H1 (cell line): Measurements from ENCODE around the gene ZDHHC17. TPM values are rescaled to one million over a fixed set of nuclear protein-coding genes. Genes with fewer than 3 reads are reported as not detected.
A peak's percentile ranks its signal among the peaks of the same experiment; 100 is the strongest.

Source experiments
- CTCF ChIA-PET: fragments of 300-600 bp; sonication (Branson Sonifier 250); formaldehyde crosslinking; loops from one replicate; lab custom pipeline; 2021; ENCODE audit not compliant: partially characterized antibody; lab: Charles Lee
- POLR2A ChIA-PET: fragments of 300-600 bp; sonication (Branson Sonifier 250); formaldehyde crosslinking; loops from one replicate; lab custom pipeline; 2021; ENCODE audit warnings: inconsistent platforms; ENCODE audit not compliant: partially characterized antibody; lab: Charles Lee
- DNase-seq, 2 experiments: peaks; one replicate each; pipeline versions ENCODE4 v3.0.0 to v3.0.0-alpha.2; 2010 to 2022; ENCODE audit warnings: low spot score in 2 of 2, low read depth in 1 of 2, mixed read lengths in 1 of 2
- FAIRE-seq: peaks from 2 replicates; lab custom pipeline; 2011; peaks lifted over from hg19 to GRCh38; lab: Jason Lieb, UNC
- H2AFZ ChIP-seq: 2 replicates; pipeline ENCODE4 v1.8.1; 2012; ENCODE audit warnings: low read length, inconsistent platforms
- H2AK5ac ChIP-seq: 2 replicates; pipeline ENCODE4 v1.6.1; 2013; ENCODE audit warnings: low read depth, low read length
- H2BK120ac ChIP-seq: replicated peaks from 2 replicates; pipeline ENCODE3; 2013; ENCODE audit warnings: low read depth, low read length, inconsistent platforms
- H2BK12ac ChIP-seq: 2 replicates; pipeline ENCODE4 v1.6.1; 2013; ENCODE audit warnings: low read depth, low read length
- H2BK15ac ChIP-seq: 2 replicates; pipeline ENCODE4 v1.6.1; 2013; ENCODE audit warnings: low read length
- H2BK20ac ChIP-seq: 2 replicates; pipeline ENCODE4 v1.6.1; 2013; ENCODE audit warnings: low read length
- H2BK5ac ChIP-seq: 2 replicates; pipeline ENCODE4 v1.6.1; 2013; ENCODE audit warnings: low read depth, low read length
- H3K14ac ChIP-seq: 2 replicates; pipeline ENCODE4 v1.6.1; 2013; ENCODE audit warnings: inconsistent platforms; ENCODE audit not compliant: insufficient read length
- H3K18ac ChIP-seq: 2 replicates; pipeline ENCODE4 v1.6.1; 2013; ENCODE audit warnings: low read length; ENCODE audit errors: extremely low read depth
- H3K23ac ChIP-seq: 2 replicates; pipeline ENCODE4 v1.6.1; 2013; ENCODE audit warnings: inconsistent platforms; ENCODE audit not compliant: insufficient read length
- H3K23me2 ChIP-seq: 2 replicates; pipeline ENCODE4 v1.6.1; 2013; ENCODE audit warnings: low read depth, low read length
- H3K27ac ChIP-seq: 2 replicates; pipeline ENCODE4 v1.6.1; 2011; ENCODE audit warnings: low read depth, low read length, inconsistent platforms
- H3K27me3 ChIP-seq, 4 experiments: replicated peaks in 1 of 4; 1 replicate in 1 of 4; 2 replicates in 3 of 4; pipeline versions ENCODE4 v1.6.1 to v1.8.1; 2011 to 2013; ENCODE audit warnings: low read length in 3 of 4, mild to moderate bottlenecking in 3 of 4, inconsistent platforms in 2 of 4, mixed read lengths in 2 of 4, moderate library complexity in 1 of 4; ENCODE audit not compliant: control insufficient read depth in 3 of 4, insufficient read depth in 3 of 4; ENCODE audit errors: extremely low read depth in 1 of 4
- H3K36me3 ChIP-seq, 4 experiments: 2 replicates each; pipeline versions ENCODE4 v1.6.1 to v1.8.1; 2011 to 2013; ENCODE audit warnings: mild to moderate bottlenecking in 4 of 4, low read length in 3 of 4, moderate library complexity in 2 of 4, control low read depth in 1 of 4, inconsistent platforms in 1 of 4; ENCODE audit not compliant: insufficient read depth in 4 of 4, control insufficient read depth in 2 of 4
- H3K4ac ChIP-seq: replicated peaks from 2 replicates; pipeline ENCODE3; 2013; ENCODE audit warnings: low read length, low read depth, mixed read lengths, inconsistent platforms; ENCODE audit not compliant: insufficient read length
- H3K4me1 ChIP-seq, 4 experiments: replicated peaks in 1 of 4; 1 replicate in 1 of 4; 2 replicates in 3 of 4; pipeline versions ENCODE4 v1.6.1 to v1.8.1; 2011 to 2013; ENCODE audit warnings: low read length in 3 of 4, inconsistent platforms in 2 of 4, mixed read lengths in 1 of 4; ENCODE audit not compliant: insufficient read depth in 4 of 4, control insufficient read depth in 3 of 4
- H3K4me2 ChIP-seq, 2 experiments: 2 replicates each; pipeline versions ENCODE4 v1.6.1 to v1.8.1; 2011 to 2013; ENCODE audit warnings: low read depth in 2 of 2, low read length in 2 of 2, control low read depth in 1 of 2, inconsistent platforms in 1 of 2, mild to moderate bottlenecking in 1 of 2; ENCODE audit not compliant: insufficient read depth in 1 of 2
- H3K4me3 ChIP-seq, 4 experiments: fragments of 200-600, 300-600 bp in 1 of 4; sonication (generic), shearing (Covaris generic), sonication (Bioruptor Twin) in 1 of 4; 2 replicates each; pipeline versions ENCODE4 v1.5.1 to v1.8.1; 2011 to 2016; ENCODE audit warnings: low read length in 4 of 4, low read depth in 3 of 4, control low read depth in 2 of 4, inconsistent platforms in 2 of 4, mild to moderate bottlenecking in 2 of 4, mixed read lengths in 1 of 4, moderate library complexity in 1 of 4; ENCODE audit not compliant: insufficient read depth in 2 of 4; ENCODE audit errors: extremely low read depth in 1 of 4
- H3K56ac ChIP-seq: replicated peaks from 2 replicates; pipeline ENCODE3; 2013; ENCODE audit warnings: low read depth, mild to moderate bottlenecking, mixed read lengths, low read length, inconsistent platforms; ENCODE audit not compliant: insufficient read length
- H3K79me1 ChIP-seq: 2 replicates; pipeline ENCODE4 v1.6.1; 2013; ENCODE audit warnings: low read depth, low read length, control low read depth
- H3K79me2 ChIP-seq, 2 experiments: 2 replicates each; pipeline versions ENCODE4 v1.6.1 to v1.8.1; 2012 to 2013; ENCODE audit warnings: low read length in 2 of 2, mild to moderate bottlenecking in 2 of 2, inconsistent platforms in 1 of 2; ENCODE audit not compliant: insufficient read depth in 2 of 2, control insufficient read depth in 1 of 2
- H3K9ac ChIP-seq, 4 experiments: replicated peaks in 1 of 4; 1 replicate in 1 of 4; 2 replicates in 3 of 4; pipeline versions ENCODE4 v1.6.1 to v1.8.1; 2011 to 2013; ENCODE audit warnings: low read depth in 3 of 4, low read length in 3 of 4, control low read depth in 2 of 4, mild to moderate bottlenecking in 2 of 4, moderate library complexity in 2 of 4, inconsistent platforms in 1 of 4; ENCODE audit errors: extremely low read depth in 1 of 4
- H3K9me3 ChIP-seq, 2 experiments: 2 replicates each; pipeline versions ENCODE4 v1.6.1 to v1.8.1; 2012 to 2013; ENCODE audit warnings: mild to moderate bottlenecking in 2 of 2, moderate library complexity in 2 of 2, control low read depth in 1 of 2, inconsistent platforms in 1 of 2, low read depth in 1 of 2, low read length in 1 of 2, mixed read lengths in 1 of 2; ENCODE audit not compliant: insufficient read depth in 2 of 2
- H4K20me1 ChIP-seq, 2 experiments: replicated peaks in 1 of 2; 2 replicates each; pipeline versions ENCODE3 to v1.8.1; 2011 to 2013; ENCODE audit warnings: inconsistent platforms in 2 of 2, low read length in 2 of 2, mild to moderate bottlenecking in 1 of 2; ENCODE audit not compliant: insufficient read depth in 2 of 2, control insufficient read depth in 1 of 2
- H4K5ac ChIP-seq: 2 replicates; pipeline ENCODE4 v1.6.1; 2013; ENCODE audit warnings: low read length, low read depth, mixed read lengths, inconsistent platforms; ENCODE audit not compliant: insufficient read length
- H4K8ac ChIP-seq: 2 replicates; pipeline ENCODE4 v1.8.0; 2013; ENCODE audit warnings: mild to moderate bottlenecking, moderate library complexity, low read length, inconsistent platforms; ENCODE audit not compliant: insufficient read depth; ENCODE audit errors: extremely low read depth
- H4K91ac ChIP-seq: replicated peaks from 2 replicates; pipeline ENCODE3; 2013; ENCODE audit warnings: low read length, mixed read lengths, inconsistent platforms; ENCODE audit not compliant: insufficient read length
- KDM5A ChIP-seq: fragments of 200-600 bp; IDR thresholded peaks from 2 replicates; pipeline ENCODE4 v1.7.1; 2012; ENCODE audit warnings: mild to moderate bottlenecking, low read length, inconsistent platforms, mixed read lengths
- RNF2 ChIP-seq: fragments of 200-900, 300-1000 bp; sonication (generic); IDR thresholded peaks from 2 replicates; pipeline ENCODE4 v1.7.1; 2016; ENCODE audit warnings: borderline replicate concordance, low read depth, mild to moderate bottlenecking, antibody characterized with exemption, low read length; ENCODE audit not compliant: poor library complexity, severe bottlenecking; ENCODE audit errors: missing control alignments
- SP1 ChIP-seq: IDR thresholded peaks from 2 replicates; pipeline ENCODE4 v1.6.1; 2011; ENCODE audit warnings: low read depth, low read length
- TAF7 ChIP-seq: optimal IDR thresholded peaks from 2 replicates; pipeline ENCODE3; 2011; ENCODE audit warnings: low read depth, mild to moderate bottlenecking, inconsistent platforms, low read length, moderate library complexity, borderline replicate concordance
- TCF12 ChIP-seq: IDR thresholded peaks from 2 replicates; pipeline ENCODE4 v1.6.1; 2011; ENCODE audit warnings: low read depth, mild to moderate bottlenecking, low read length
- WGBS, 2 experiments: shearing (Covaris generic) in 1 of 2; methylation state at CpG; one replicate each; pipeline versions ENCODE4 v1.1.6 to v1.1.7; 2013 to 2015; ENCODE audit warnings: low lambda C conversion rate in 2 of 2, mixed read lengths in 2 of 2, inconsistent platforms in 1 of 2, low coverage in 1 of 2, missing lambda C conversion rate in 1 of 2; ENCODE audit not compliant: insufficient replicate concordance in 2 of 2, insufficient coverage in 1 of 2, insufficient read length in 1 of 2; ENCODE audit errors: extremely low coverage in 1 of 2, missing lambda C conversion rate in 1 of 2; 5-methylcytosine and 5-hydroxymethylcytosine counted together
- polyA plus RNA-seq, 7 experiments: library from polyadenylated mRNA; depleted of rRNA in 3 of 7; stranded (reverse) in 5 of 7; unstranded in 2 of 7; fragments of >200 nt in 5 of 7; fragments of 200-250 nt in 2 of 7; gene quantifications; 1 replicate in 5 of 7; 2 replicates in 1 of 7; 4 replicates in 1 of 7; pipeline versions ENCODE4 v1.2.1 to v1.2.3, GENCODE V29; 2011 to 2013; ENCODE audit warnings: missing spikeins in 2 of 7, mixed read lengths in 2 of 7
- total RNA-seq: library from RNA; stranded (reverse); fragmentation: NEBNext Ultra II Directional; extraction: Animal tissue kit (Norgen Biotek cat#: 25700); gene quantifications from 2 replicates; pipeline ENCODE4 v1.2.1, GENCODE V29; 2021

ZDHHC17 gene
- total and polyA plus RNA-seq, 2 of the 8 experiments (the other 6 are each of a cell fraction or from before 2014, with no cell fraction given) = 27.6 to 28.9 TPM

DNA sequence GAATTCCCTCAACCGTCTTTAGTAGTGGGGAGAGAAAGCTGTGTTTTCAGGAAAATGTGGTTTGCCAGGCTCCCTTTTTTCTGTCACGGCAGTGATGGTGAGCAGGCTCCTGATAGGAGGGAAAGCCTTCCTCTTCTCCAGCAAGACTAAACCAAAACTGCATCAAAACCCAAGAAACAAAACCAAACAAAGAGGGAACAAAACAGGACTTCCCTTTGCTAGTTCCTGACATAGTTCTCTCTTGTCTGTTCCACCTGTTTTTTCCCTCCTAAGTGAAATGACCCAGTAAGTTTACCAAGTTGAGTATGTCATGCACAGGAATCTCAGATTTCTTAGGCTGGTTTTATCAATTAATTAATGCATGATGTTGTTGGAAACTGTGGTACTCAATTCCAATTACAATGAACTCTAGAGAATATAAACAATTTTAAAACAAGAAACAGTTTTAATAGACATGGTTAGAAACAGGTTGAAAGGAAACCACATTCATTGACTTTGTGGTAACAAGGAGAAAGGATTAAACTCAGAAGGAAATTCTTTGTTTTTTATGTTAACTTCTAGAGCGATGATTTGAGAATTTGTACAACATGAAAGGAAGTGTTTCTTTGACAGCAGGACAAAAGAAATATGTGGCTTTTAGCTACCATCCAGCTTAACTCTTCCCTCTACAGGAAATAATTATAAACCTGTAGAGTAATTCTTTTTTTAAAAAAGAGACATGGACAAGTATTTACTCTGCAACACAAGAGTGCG, 137.9 kb downstream of the ZDHHC17 start:
- FAIRE-seq = no peak
- Histone ChIP-seq H4K8ac (no peak overlapping the region), H2BK12ac (no peak overlapping the region), H2AK5ac (no peak overlapping the region), H2AFZ (peak overlapping the region; percentile 49; the same call in 1 of the 2 replicates), H4K5ac (no peak overlapping the region), H3K56ac (no peak overlapping the region), H3K4me2 (no peak overlapping the region), H3K9ac (no peak overlapping the region), H3K79me1 (no peaks in the 10 kb centered on the region), H3K18ac (no peak overlapping the region), H2BK120ac (no peak overlapping the region), H3K4me3 (no peak overlapping the region), H4K91ac (no peak overlapping the region), H2BK15ac (no peak overlapping the region), H3K14ac (no peak overlapping the region), H3K36me3 (no peaks in the 10 kb centered on the region), H3K4me1 (peaks cover 0 to 6% (median 0%) of the 10 kb centered on the region in 4 experiments; a peak in 1 of 7 replicates), H3K79me2 (no peaks in the 10 kb centered on the region), H4K20me1 (no peaks in the 10 kb centered on the region), H3K27ac (no peak overlapping the region), H3K4ac (no peak overlapping the region), H3K23me2 (no peaks in the 10 kb centered on the region), H2BK20ac (no peak overlapping the region), H3K27me3 (no peaks in the 10 kb centered on the region), H3K23ac (no peak overlapping the region), H2BK5ac (no peak overlapping the region), H3K9me3 (peaks cover 0 to 3% of the 10 kb centered on the region in 2 experiments; a peak in 1 of 4 replicates)
- DNase-seq = no peak
- CTCF ChIA-PET = interaction anchor here (0.7 to 2.4 kb wide), 3 partner anchors 9 to 81 kb away, joined by 3 to 6 read pairs (median 3); no protein-coding TSS in a partner anchor
- no peak for TF ChIP-seq KDM5A
- no peak for TF ChIP-seq TCF12
- TF ChIP-seq SP1 = no peak
- no peak for TF ChIP-seq RNF2
- TF ChIP-seq TAF7 = no peak
- POLR2A ChIA-PET = no interaction called here
- WGBS, 2 experiments = 85% methylated on average over 4 of the region's 4 CpGs; no CpG with 5 or more reads in 1 of the 2 experiments
